ENCODE measurements around the gene TRIM33.

TRIM33 gene

GRCh38 chr1:114517348-114517747 is 6.3 kb upstream of the TRIM33 start:
- no peak overlapping the region for H3K4me3 ChIP-seq (replicated peaks; ENCODE audit: low read depth, low read length)
- no peak for TF ChIP-seq CTCF (IDR thresholded peaks at IDR 0.05; ENCODE audit: low read length, missing control alignments)
- DNase-seq (ENCODE audit: low read depth), result no peak

GRCh38 chr1:114512595-114513280 is 1.7 kb upstream of the TRIM33 start:
- no peak for DNase-seq (ENCODE audit: low read depth)
- H3K4me3 ChIP-seq (replicated peaks; ENCODE audit: low read depth, low read length), result no peak overlapping the region
- TF ChIP-seq CTCF (IDR thresholded peaks at IDR 0.05; ENCODE audit: low read length, missing control alignments), result no peak

- no peak for TF ChIP-seq CTCF (IDR thresholded peaks at IDR 0.05; ENCODE audit: low read length, missing control alignments)
- H3K4me3 ChIP-seq (replicated peaks; ENCODE audit: low read depth, low read length), result peak overlapping the region; percentile 95
- peak; percentile 27 for DNase-seq (ENCODE audit: low read depth)
Measured at GRCh38 chr1:114510274-114511031, 550 bp downstream of the TRIM33 start.

- no peak for TF ChIP-seq CTCF (IDR thresholded peaks at IDR 0.05; ENCODE audit: low read length, missing control alignments)
- DNase-seq (ENCODE audit: low read depth), result no peak
- peak overlapping the region; percentile 95 for H3K4me3 ChIP-seq (replicated peaks; ENCODE audit: low read depth, low read length)
Measured at GRCh38 chr1:114509596-114510273, 1.3 kb downstream of the TRIM33 start.

- peak overlapping the region; percentile 95 for H3K4me3 ChIP-seq (replicated peaks; ENCODE audit: low read depth, low read length)
- no peak for DNase-seq (ENCODE audit: low read depth)
- no peak for TF ChIP-seq CTCF (IDR thresholded peaks at IDR 0.05; ENCODE audit: low read length, missing control alignments)
Measured at GRCh38 chr1:114508386-114508898, 2.6 kb downstream of the TRIM33 start.

GRCh38 chr1:114507513-114507912 is 3.5 kb downstream of the TRIM33 start:
- no peak overlapping the region for H3K4me3 ChIP-seq (replicated peaks; ENCODE audit: low read depth, low read length)
- no peak for DNase-seq (ENCODE audit: low read depth)
- no peak for TF ChIP-seq CTCF (IDR thresholded peaks at IDR 0.05; ENCODE audit: low read length, missing control alignments)
